Calu3 (cell line): ENCODE measurements around the gene GRM1. TPM values are rescaled to one million over a fixed set of nuclear protein-coding genes. Genes with fewer than 3 reads are reported as not detected.

Source experiments
- BruUV-seq: library from RNA; stranded (reverse); fragments of 400-500 nt; replicated peaks from 2 replicates; lab custom pipeline; 2021; lab: Mats Ljungman, UMichigan
- CTCF ChIA-PET: fragments of 300-600 bp; sonication (Branson Sonifier 250); formaldehyde crosslinking; loops from one replicate; lab custom pipeline; 2022; ENCODE audit warnings: antibody characterized with exemption; lab: Charles Lee
- DNase-seq: peaks from one replicate; pipeline ENCODE4 v3.0.0; 2022
- H3K27ac Mint-ChIP-seq: one replicate; pipeline ENCODE4 v1.8.0; 2022; ENCODE audit warnings: mixed read lengths; ENCODE audit not compliant: unreplicated experiment
- H3K27me3 Mint-ChIP-seq: one replicate; pipeline ENCODE4 v1.8.0; 2022; ENCODE audit warnings: mixed read lengths; ENCODE audit not compliant: unreplicated experiment
- H3K36me3 Mint-ChIP-seq: one replicate; pipeline ENCODE4 v1.8.0; 2022; ENCODE audit warnings: mild to moderate bottlenecking, moderate library complexity, mixed read lengths; ENCODE audit not compliant: insufficient read depth, unreplicated experiment
- H3K4me1 Mint-ChIP-seq: one replicate; pipeline ENCODE4 v1.8.0; 2022; ENCODE audit warnings: mild to moderate bottlenecking, low read depth, mixed read lengths; ENCODE audit not compliant: unreplicated experiment
- H3K4me3 Mint-ChIP-seq: one replicate; pipeline ENCODE4 v1.8.0; 2022; ENCODE audit warnings: mild to moderate bottlenecking, low read depth, moderate library complexity, mixed read lengths; ENCODE audit not compliant: unreplicated experiment
- H3K9me3 Mint-ChIP-seq: one replicate; pipeline ENCODE4 v1.8.0; 2022; ENCODE audit warnings: low read depth, mixed read lengths; ENCODE audit not compliant: unreplicated experiment
- CTCF ChIP-seq: fragments of 200-600 bp; IDR thresholded peaks from one replicate; pipeline ENCODE4 v1.8.0; 2022; ENCODE audit warnings: antibody characterized with exemption; ENCODE audit not compliant: unreplicated experiment
- intact Hi-C: fragments of 100-400 bp; cut with micrococcal nuclease; formaldehyde crosslinking; loops from one replicate; pipeline ENCODE4 v1.10.0; 2022; ENCODE audit not compliant: unreplicated experiment
- total RNA-seq: library from RNA; stranded (reverse); gene quantifications from 2 replicates; pipeline ENCODE4 v1.2.3, GENCODE V29; 2022

The GRM1 gene
- total RNA-seq, 1 experiment from 2014 or later, result not detected

- no peak for DNase-seq
- BruUV-seq, result no TSS peak
- CTCF ChIA-PET, result no interaction called here
- Mint-ChIP-seq H3K36me3 (no peaks in the 10 kb centered on the region), H3K4me1 (no peaks in the 10 kb centered on the region), H3K27ac (no peak overlapping the region), H3K27me3 (no peaks in the 10 kb centered on the region), H3K4me3 (no peak overlapping the region), H3K9me3 (no peaks in the 10 kb centered on the region)
- no peak for TF ChIP-seq CTCF
- intact Hi-C loops, result no loop called here
Observed at GRCh38 chr6:146113084-146113623, 84.3 kb downstream of the GRM1 start.

- H3K27ac Mint-ChIP-seq, result no peak overlapping the region
- no peak for DNase-seq
- BruUV-seq, result no TSS peak
- no peaks in the 10 kb centered on the region for H3K27me3 Mint-ChIP-seq
- H3K9me3 Mint-ChIP-seq, result peaks cover 3% of the 10 kb centered on the region
- H3K4me1 Mint-ChIP-seq, result no peaks in the 10 kb centered on the region
- CTCF ChIA-PET, result no interaction called here
- H3K36me3 Mint-ChIP-seq, result no peaks in the 10 kb centered on the region
- TF ChIP-seq CTCF, result no peak
- no peak overlapping the region for H3K4me3 Mint-ChIP-seq
- intact Hi-C loops, result no loop called here
Observed at GRCh38 chr6:146123616-146124015, 94.8 kb downstream of the GRM1 start.

- intact Hi-C loops, result no loop called here
Observed at GRCh38 chr6:146127447-146128215, 98.8 kb downstream of the GRM1 start.

GRCh38 chr6:146133866-146134265 is 105.0 kb downstream of the GRM1 start:
- CTCF ChIA-PET, result no interaction called here
- no peaks in the 10 kb centered on the region for H3K36me3 Mint-ChIP-seq
- no peak overlapping the region for H3K4me3 Mint-ChIP-seq
- H3K27me3 Mint-ChIP-seq, result no peaks in the 10 kb centered on the region
- peaks cover 9% of the 10 kb centered on the region for H3K9me3 Mint-ChIP-seq
- DNase-seq, result no peak
- H3K4me1 Mint-ChIP-seq, result no peaks in the 10 kb centered on the region
- intact Hi-C loops, result no loop called here
- TF ChIP-seq CTCF, result no peak
- H3K27ac Mint-ChIP-seq, result no peak overlapping the region
- BruUV-seq, result no TSS peak

More at GRCh38 chr6:146127447-146128215, 98.8 kb downstream of the GRM1 start:
- H3K4me1 Mint-ChIP-seq, result no peaks in the 10 kb centered on the region
- no peaks in the 10 kb centered on the region for H3K36me3 Mint-ChIP-seq
- H3K4me3 Mint-ChIP-seq, result no peak overlapping the region
- H3K9me3 Mint-ChIP-seq, result peaks cover 4% of the 10 kb centered on the region
- no TSS peak for BruUV-seq
- H3K27me3 Mint-ChIP-seq, result no peaks in the 10 kb centered on the region
- CTCF ChIA-PET, result no interaction called here
- H3K27ac Mint-ChIP-seq, result no peak overlapping the region
- DNase-seq, result no peak
- no peak for TF ChIP-seq CTCF
